Breast epithelium (tissue), 3 donors: ENCODE data around the gene TMEM63C.

Experiments used
- POLR2A ChIP-seq: fragments of 450-650 bp; IDR thresholded peaks from one replicate; pipeline ENCODE4 v1.6.1; 2016; ENCODE audit warnings: antibody characterized with exemption, mild to moderate bottlenecking, moderate library complexity
- POLR2AphosphoS5 ChIP-seq, 3 donors: sonication (generic); formaldehyde crosslinking; IDR thresholded peaks; one replicate each; pipeline ENCODE4 v1.6.1; 2017; ENCODE audit warnings: antibody characterized with exemption in 3 of 3
- TF ChIP-seq, protein P1 (sequence below), 3 donors: fragments of 450-650 bp; IDR thresholded peaks; one replicate each; pipeline ENCODE4 v1.5.1; 2016 to 2017; ENCODE audit warnings: antibody characterized with exemption in 3 of 3, mild to moderate bottlenecking in 3 of 3, moderate library complexity in 3 of 3

DNA sequence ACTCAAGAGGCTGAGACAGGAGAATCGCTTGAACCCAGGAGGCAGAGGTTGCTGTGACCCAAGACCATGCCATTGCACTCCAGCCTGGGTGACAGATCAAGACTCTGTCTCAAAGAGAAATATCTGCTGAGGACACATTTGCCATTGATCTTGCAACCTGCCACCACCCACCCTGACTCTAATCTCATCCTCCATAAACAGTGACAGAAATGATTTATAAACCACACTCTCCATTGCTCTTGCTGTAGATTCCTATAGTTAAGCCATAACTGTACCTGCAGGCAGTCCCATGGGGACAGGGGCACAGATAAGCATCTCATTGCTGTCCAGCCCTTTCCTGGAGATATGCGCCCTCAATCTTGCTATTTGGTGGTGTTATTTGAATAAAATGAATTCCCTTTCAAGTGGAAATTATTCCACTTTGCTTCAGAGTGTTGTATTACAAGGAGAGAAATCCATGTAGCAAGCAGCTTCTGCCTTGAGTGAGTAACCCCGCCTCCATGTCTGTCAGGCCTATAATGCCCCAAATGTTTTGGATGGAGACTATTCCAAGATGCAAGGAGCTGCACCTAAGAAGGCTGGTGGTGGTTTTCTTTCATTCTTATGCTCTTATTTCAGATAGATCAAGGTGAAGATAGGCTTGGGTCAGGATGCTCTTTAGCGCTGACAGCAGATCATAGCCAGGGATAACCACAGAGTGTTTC lies 37.0 kb upstream of the TMEM63C start:
- TF ChIP-seq POLR2AphosphoS5 (IDR thresholded peaks at IDR 0.05) (no peak), POLR2A (no peak)
- TF ChIP-seq, protein P1, sequence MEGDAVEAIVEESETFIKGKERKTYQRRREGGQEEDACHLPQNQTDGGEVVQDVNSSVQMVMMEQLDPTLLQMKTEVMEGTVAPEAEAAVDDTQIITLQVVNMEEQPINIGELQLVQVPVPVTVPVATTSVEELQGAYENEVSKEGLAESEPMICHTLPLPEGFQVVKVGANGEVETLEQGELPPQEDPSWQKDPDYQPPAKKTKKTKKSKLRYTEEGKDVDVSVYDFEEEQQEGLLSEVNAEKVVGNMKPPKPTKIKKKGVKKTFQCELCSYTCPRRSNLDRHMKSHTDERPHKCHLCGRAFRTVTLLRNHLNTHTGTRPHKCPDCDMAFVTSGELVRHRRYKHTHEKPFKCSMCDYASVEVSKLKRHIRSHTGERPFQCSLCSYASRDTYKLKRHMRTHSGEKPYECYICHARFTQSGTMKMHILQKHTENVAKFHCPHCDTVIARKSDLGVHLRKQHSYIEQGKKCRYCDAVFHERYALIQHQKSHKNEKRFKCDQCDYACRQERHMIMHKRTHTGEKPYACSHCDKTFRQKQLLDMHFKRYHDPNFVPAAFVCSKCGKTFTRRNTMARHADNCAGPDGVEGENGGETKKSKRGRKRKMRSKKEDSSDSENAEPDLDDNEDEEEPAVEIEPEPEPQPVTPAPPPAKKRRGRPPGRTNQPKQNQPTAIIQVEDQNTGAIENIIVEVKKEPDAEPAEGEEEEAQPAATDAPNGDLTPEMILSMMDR (IDR thresholded peaks at IDR 0.05): no peak
